ENCODE data around the gene F2R. TPM values are rescaled to one million over a fixed set of nuclear protein-coding genes. Genes with fewer than 3 reads are reported as not detected.

Gene F2R
- total and polyA plus RNA-seq, 2 of the 8 experiments (the other 6 are each of a cell fraction or from before 2014, with no cell fraction given) = 23.8 to 29.1 TPM

GRCh38 chr5:76697670-76698069, 18.3 kb upstream of the F2R start:
- Histone ChIP-seq H4K20me1 (replicated peaks in 1 of 2; ENCODE audit: control insufficient read depth in 1 of 2, insufficient read depth in 2 of 2, low read length in 2 of 2) (no peaks in the 10 kb centered on the region), H3K23me2 (ENCODE audit: low read depth, low read length) (no peaks in the 10 kb centered on the region), H3K9ac (replicated peaks in 1 of 4; ENCODE audit: extremely low read depth in 1 of 4, low read depth in 3 of 4, low read length in 3 of 4) (no peak overlapping the region), H2AFZ (ENCODE audit: low read length) (no peak overlapping the region), H3K4me2 (ENCODE audit: insufficient read depth in 1 of 2, low read depth in 2 of 2, low read length in 2 of 2) (no peak overlapping the region), H3K14ac (ENCODE audit: insufficient read length) (no peak overlapping the region), H2BK120ac (replicated peaks; ENCODE audit: low read depth, low read length) (no peak overlapping the region), H2BK15ac (ENCODE audit: low read length) (no peak overlapping the region), H2AK5ac (ENCODE audit: low read depth, low read length) (no peak overlapping the region), H4K91ac (replicated peaks; ENCODE audit: insufficient read length, low read length) (no peak overlapping the region), H4K8ac (ENCODE audit: extremely low read depth, insufficient read depth, low read length) (no peak overlapping the region), H3K9me3 (ENCODE audit: insufficient read depth in 2 of 2, low read depth in 1 of 2, low read length in 1 of 2) (no peaks in the 10 kb centered on the region), H4K5ac (ENCODE audit: insufficient read length, low read depth, low read length) (no peak overlapping the region), H2BK12ac (ENCODE audit: low read depth, low read length) (no peak overlapping the region), H3K4me1 (replicated peaks in 1 of 4; ENCODE audit: control insufficient read depth in 3 of 4, insufficient read depth in 4 of 4, low read length in 3 of 4) (no peaks in the 10 kb centered on the region), H3K27ac (ENCODE audit: low read depth, low read length) (no peak overlapping the region), H3K27me3 (replicated peaks in 1 of 4; ENCODE audit: control insufficient read depth in 3 of 4, extremely low read depth in 1 of 4, insufficient read depth in 3 of 4, low read length in 3 of 4) (no peaks in the 10 kb centered on the region), H3K79me1 (ENCODE audit: low read depth, low read length) (no peaks in the 10 kb centered on the region), H2BK5ac (ENCODE audit: low read depth, low read length) (no peak overlapping the region), H3K79me2 (ENCODE audit: control insufficient read depth in 1 of 2, insufficient read depth in 2 of 2, low read length in 2 of 2) (no peaks in the 10 kb centered on the region), H3K56ac (replicated peaks; ENCODE audit: insufficient read length, low read depth, low read length) (no peak overlapping the region), H3K4me3 (ENCODE audit: extremely low read depth in 1 of 4, insufficient read depth in 2 of 4, low read depth in 3 of 4, low read length in 4 of 4) (no peak overlapping the region), H3K36me3 (ENCODE audit: control insufficient read depth in 2 of 4, insufficient read depth in 4 of 4, low read length in 3 of 4) (peaks cover 0 to 20% (median 5%) of the 10 kb centered on the region in 4 experiments; a peak in 3 of 8 replicates), H3K23ac (ENCODE audit: insufficient read length) (no peak overlapping the region), H3K4ac (replicated peaks; ENCODE audit: insufficient read length, low read depth, low read length) (no peak overlapping the region), H3K18ac (ENCODE audit: extremely low read depth, low read length) (no peak overlapping the region), H2BK20ac (ENCODE audit: low read length) (no peak overlapping the region)
- DNase-seq (ENCODE audit: low read depth in 1 of 2, low spot score in 2 of 2) (no peak), FAIRE-seq (no peak)
- CTCF ChIA-PET (ENCODE audit: partially characterized antibody) = interaction anchor here (0.6 to 0.7 kb wide), 2 partner anchors 54 to 97 kb away, joined by 3 read pairs; no protein-coding TSS in a partner anchor
- TF ChIP-seq, protein P1, sequence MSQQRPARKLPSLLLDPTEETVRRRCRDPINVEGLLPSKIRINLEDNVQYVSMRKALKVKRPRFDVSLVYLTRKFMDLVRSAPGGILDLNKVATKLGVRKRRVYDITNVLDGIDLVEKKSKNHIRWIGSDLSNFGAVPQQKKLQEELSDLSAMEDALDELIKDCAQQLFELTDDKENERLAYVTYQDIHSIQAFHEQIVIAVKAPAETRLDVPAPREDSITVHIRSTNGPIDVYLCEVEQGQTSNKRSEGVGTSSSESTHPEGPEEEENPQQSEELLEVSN (IDR thresholded peaks at IDR 0.05) = no peak
- TF ChIP-seq CBX8 (IDR thresholded peaks at IDR 0.05; ENCODE audit: borderline replicate concordance, low read depth, low read length) (no peak), SP2 (IDR thresholded peaks at IDR 0.05; ENCODE audit: low read length) (no peak), TCF12 (IDR thresholded peaks at IDR 0.05; ENCODE audit: low read depth, low read length) (no peak), EGR1 (IDR thresholded peaks at IDR 0.05; ENCODE audit: borderline replicate concordance, low read depth, low read length) (no peak), HDAC2 (IDR thresholded peaks at IDR 0.05; ENCODE audit: borderline replicate concordance in 1 of 2, low read depth in 2 of 2, low read length in 2 of 2) (no peak), SRF (IDR thresholded peaks at IDR 0.05; ENCODE audit: low read depth, low read length) (no peak), EZH2 (IDR thresholded peaks at IDR 0.05; ENCODE audit: low read depth, low read length, severe bottlenecking) (no peak)
- 90% methylated on average over 5 of the region's 5 CpGs; no CpG with 5 or more reads in 1 of the 2 experiments for WGBS, 2 experiments (ENCODE audit: extremely low coverage in 1 of 2, insufficient coverage in 1 of 2, insufficient read length in 1 of 2, insufficient replicate concordance in 2 of 2, low coverage in 1 of 2, low lambda C conversion rate in 2 of 2, missing lambda C conversion rate in 1 of 2)
- POLR2A ChIA-PET (ENCODE audit: partially characterized antibody) = no interaction called here

Measured in H1 (cell line).